ENCODE data around the gene LYPD6B. TPM values are rescaled to one million over a fixed set of nuclear protein-coding genes. Genes with fewer than 3 reads are reported as not detected.

LYPD6B gene
- total RNA-seq, 2 donors from 2014 or later = 1.4 TPM; not detected in 1

GRCh38 chr2:149132901-149133300 lies 94.4 kb downstream of the LYPD6B start:
- Mint-ChIP-seq H3K27ac (no peak overlapping the region), H3K36me3 (ENCODE audit: low read depth) (no peaks in the 10 kb centered on the region), H3K27me3 (peaks cover 6% of the 10 kb centered on the region), H3K4me1 (peaks cover 5% of the 10 kb centered on the region), H3K4me3 (no peak overlapping the region)
- DNase-seq = no peak
- ATAC-seq = no peak
- no peaks in the 10 kb centered on the region for H3K9me3 ChIP-seq (ENCODE audit: control insufficient read depth, low read length, poor library complexity, severe bottlenecking)

- Mint-ChIP-seq H3K27me3 (peaks cover 10% of the 10 kb centered on the region), H3K4me3 (no peak overlapping the region), H3K36me3 (ENCODE audit: low read depth) (no peaks in the 10 kb centered on the region), H3K4me1 (peaks cover 3% of the 10 kb centered on the region), H3K27ac (no peak overlapping the region)
- H3K9me3 ChIP-seq (ENCODE audit: control insufficient read depth, low read length, poor library complexity, severe bottlenecking) = no peaks in the 10 kb centered on the region
- DNase-seq = no peak
- ATAC-seq = no peak
These were observed 95.9 kb downstream of the LYPD6B start for GRCh38 chr2:149134335-149134923.

- H3K27me3 Mint-ChIP-seq = peaks cover 17% of the 10 kb centered on the region
- no peak overlapping the region for H3K4me3 Mint-ChIP-seq
- ATAC-seq (no peak), DNase-seq (no peak)
- H3K4me1 Mint-ChIP-seq = no peaks in the 10 kb centered on the region
- H3K36me3 Mint-ChIP-seq (ENCODE audit: low read depth) = no peaks in the 10 kb centered on the region
- H3K27ac Mint-ChIP-seq = no peak overlapping the region
- no peaks in the 10 kb centered on the region for H3K9me3 ChIP-seq (ENCODE audit: control insufficient read depth, low read length, poor library complexity, severe bottlenecking)
These were observed 97.6 kb downstream of the LYPD6B start for GRCh38 chr2:149136111-149136510.

- H3K4me1 Mint-ChIP-seq = peaks cover 10% of the 10 kb centered on the region
- no peaks in the 10 kb centered on the region for H3K36me3 Mint-ChIP-seq (ENCODE audit: low read depth)
- H3K27me3 Mint-ChIP-seq = peaks cover 56% of the 10 kb centered on the region
- no peak overlapping the region for H3K4me3 Mint-ChIP-seq
- H3K9me3 ChIP-seq (ENCODE audit: control insufficient read depth, low read length, poor library complexity, severe bottlenecking) = no peaks in the 10 kb centered on the region
- ATAC-seq = no peak
- no peak for DNase-seq
- no peak overlapping the region for H3K27ac Mint-ChIP-seq
These were observed 102.5 kb downstream of the LYPD6B start for GRCh38 chr2:149141046-149141445.

GRCh38 chr2:149143734-149144133 lies 105.2 kb downstream of the LYPD6B start:
- H3K4me1 Mint-ChIP-seq = peaks cover 11% of the 10 kb centered on the region
- H3K27ac Mint-ChIP-seq = no peak overlapping the region
- H3K9me3 ChIP-seq (ENCODE audit: control insufficient read depth, low read length, poor library complexity, severe bottlenecking) = no peaks in the 10 kb centered on the region
- ATAC-seq = no peak
- peaks cover 66% of the 10 kb centered on the region for H3K27me3 Mint-ChIP-seq
- DNase-seq = no peak
- no peaks in the 10 kb centered on the region for H3K36me3 Mint-ChIP-seq (ENCODE audit: low read depth)
- H3K4me3 Mint-ChIP-seq = no peak overlapping the region

- Mint-ChIP-seq H3K36me3 (ENCODE audit: low read depth) (no peaks in the 10 kb centered on the region), H3K27ac (no peak overlapping the region), H3K4me1 (peaks cover 11% of the 10 kb centered on the region), H3K4me3 (no peak overlapping the region), H3K27me3 (peaks cover 67% of the 10 kb centered on the region)
- no peaks in the 10 kb centered on the region for H3K9me3 ChIP-seq (ENCODE audit: control insufficient read depth, low read length, poor library complexity, severe bottlenecking)
- no peak for ATAC-seq
- DNase-seq = no peak
These were observed 107.1 kb downstream of the LYPD6B start for GRCh38 chr2:149145314-149146295.

GRCh38 chr2:149146876-149147275 lies 108.4 kb downstream of the LYPD6B start:
- Mint-ChIP-seq H3K27me3 (peaks cover 72% of the 10 kb centered on the region), H3K27ac (no peak overlapping the region), H3K4me1 (peaks cover 11% of the 10 kb centered on the region), H3K4me3 (no peak overlapping the region), H3K36me3 (ENCODE audit: low read depth) (no peaks in the 10 kb centered on the region)
- ATAC-seq (no peak), DNase-seq (no peak)
- H3K9me3 ChIP-seq (ENCODE audit: control insufficient read depth, low read length, poor library complexity, severe bottlenecking) = no peaks in the 10 kb centered on the region

- ATAC-seq (no peak), DNase-seq (no peak)
- Mint-ChIP-seq H3K27ac (no peak overlapping the region), H3K4me3 (no peak overlapping the region), H3K4me1 (peaks cover 14% of the 10 kb centered on the region), H3K27me3 (peaks cover 69% of the 10 kb centered on the region), H3K36me3 (ENCODE audit: low read depth) (no peaks in the 10 kb centered on the region)
- H3K9me3 ChIP-seq (ENCODE audit: control insufficient read depth, low read length, poor library complexity, severe bottlenecking) = no peaks in the 10 kb centered on the region
These were observed 109.9 kb downstream of the LYPD6B start for GRCh38 chr2:149148194-149149006.

- no peaks in the 10 kb centered on the region for H3K9me3 ChIP-seq (ENCODE audit: control insufficient read depth, low read length, poor library complexity, severe bottlenecking)
- peaks cover 69% of the 10 kb centered on the region for H3K27me3 Mint-ChIP-seq
- no peak overlapping the region for H3K27ac Mint-ChIP-seq
- no peak for DNase-seq
- peaks cover 14% of the 10 kb centered on the region for H3K4me1 Mint-ChIP-seq
- ATAC-seq = no peak
- H3K4me3 Mint-ChIP-seq = no peak overlapping the region
- H3K36me3 Mint-ChIP-seq (ENCODE audit: low read depth) = peaks cover 2% of the 10 kb centered on the region
These were observed 110.5 kb downstream of the LYPD6B start for GRCh38 chr2:149149007-149149297.

- H3K27ac Mint-ChIP-seq = no peak overlapping the region
These were observed 114.0 kb downstream of the LYPD6B start for GRCh38 chr2:149152469-149152953.

GRCh38 chr2:149155196-149155969 lies 116.9 kb downstream of the LYPD6B start:
- no peak overlapping the region for H3K27ac Mint-ChIP-seq
- no peak overlapping the region for H3K4me3 Mint-ChIP-seq
- H3K27me3 Mint-ChIP-seq = peaks cover 48% of the 10 kb centered on the region
- H3K4me1 Mint-ChIP-seq = peaks cover 3% of the 10 kb centered on the region
- ATAC-seq = no peak
- no peaks in the 10 kb centered on the region for H3K9me3 ChIP-seq (ENCODE audit: control insufficient read depth, low read length, poor library complexity, severe bottlenecking)
- DNase-seq = no peak
- H3K36me3 Mint-ChIP-seq (ENCODE audit: low read depth) = peaks cover 2% of the 10 kb centered on the region

More at GRCh38 chr2:149152469-149152953, 114.0 kb downstream of the LYPD6B start:
- no peaks in the 10 kb centered on the region for H3K9me3 ChIP-seq (ENCODE audit: control insufficient read depth, low read length, poor library complexity, severe bottlenecking)
- DNase-seq (no peak), ATAC-seq (no peak)
- Mint-ChIP-seq H3K4me1 (peaks cover 3% of the 10 kb centered on the region), H3K36me3 (ENCODE audit: low read depth) (peaks cover 2% of the 10 kb centered on the region), H3K4me3 (no peak overlapping the region), H3K27me3 (peaks cover 59% of the 10 kb centered on the region)

GRCh38 chr2:149155988-149156387 lies 117.5 kb downstream of the LYPD6B start:
- no peak overlapping the region for H3K27ac Mint-ChIP-seq
- ATAC-seq (no peak), DNase-seq (no peak)
- peaks cover 2% of the 10 kb centered on the region for H3K36me3 Mint-ChIP-seq (ENCODE audit: low read depth)
- H3K9me3 ChIP-seq (ENCODE audit: control insufficient read depth, low read length, poor library complexity, severe bottlenecking) = no peaks in the 10 kb centered on the region
- H3K4me3 Mint-ChIP-seq = no peak overlapping the region
- peaks cover 9% of the 10 kb centered on the region for H3K4me1 Mint-ChIP-seq
- peaks cover 48% of the 10 kb centered on the region for H3K27me3 Mint-ChIP-seq

All from T-helper 17 cell (primary cell).